ENCODE data around the gene CDK2.

- TF ChIP-seq CTCF (IDR thresholded peaks at IDR 0.05) (no peak), POLR2A (IDR thresholded peaks at IDR 0.05) (no peak)
Measured at GRCh38 chr12:56010111-56010570, 43.5 kb downstream of the CDK2 start.

Measured in adrenal gland (tissue), 5 donors.